ENCODE data around the gene C20orf141.
"Not testable (repeated sequence)": the region's sequence is repeated elsewhere in the genome, so short reads cannot be mapped to it uniquely, and the experiment has no call there.

GRCh38 chr20:2807929-2808328, 6.9 kb upstream of the C20orf141 start:
- TF ChIP-seq, protein P1, sequence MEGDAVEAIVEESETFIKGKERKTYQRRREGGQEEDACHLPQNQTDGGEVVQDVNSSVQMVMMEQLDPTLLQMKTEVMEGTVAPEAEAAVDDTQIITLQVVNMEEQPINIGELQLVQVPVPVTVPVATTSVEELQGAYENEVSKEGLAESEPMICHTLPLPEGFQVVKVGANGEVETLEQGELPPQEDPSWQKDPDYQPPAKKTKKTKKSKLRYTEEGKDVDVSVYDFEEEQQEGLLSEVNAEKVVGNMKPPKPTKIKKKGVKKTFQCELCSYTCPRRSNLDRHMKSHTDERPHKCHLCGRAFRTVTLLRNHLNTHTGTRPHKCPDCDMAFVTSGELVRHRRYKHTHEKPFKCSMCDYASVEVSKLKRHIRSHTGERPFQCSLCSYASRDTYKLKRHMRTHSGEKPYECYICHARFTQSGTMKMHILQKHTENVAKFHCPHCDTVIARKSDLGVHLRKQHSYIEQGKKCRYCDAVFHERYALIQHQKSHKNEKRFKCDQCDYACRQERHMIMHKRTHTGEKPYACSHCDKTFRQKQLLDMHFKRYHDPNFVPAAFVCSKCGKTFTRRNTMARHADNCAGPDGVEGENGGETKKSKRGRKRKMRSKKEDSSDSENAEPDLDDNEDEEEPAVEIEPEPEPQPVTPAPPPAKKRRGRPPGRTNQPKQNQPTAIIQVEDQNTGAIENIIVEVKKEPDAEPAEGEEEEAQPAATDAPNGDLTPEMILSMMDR (IDR thresholded peaks at IDR 0.05; ENCODE audit: borderline replicate concordance, extremely low read depth, low read length, poor library complexity, severe bottlenecking) = not testable (repeated sequence)
- TF ChIP-seq EZH2 (IDR thresholded peaks at IDR 0.05; ENCODE audit: borderline replicate concordance, low read depth, low read length, severe bottlenecking) = not testable (repeated sequence)
